Activated T-cell treated with anti-CD3 and anti-CD28 coated beads for 1 hour (primary cell): ENCODE measurements around the gene FOXP1.
A peak's percentile ranks its signal among the peaks of the same experiment; 100 is the strongest.

ENCODE experiments used
- DNase-seq: peaks from one replicate; pipeline ENCODE4 v3.0.0-alpha.2; 2020; ENCODE audit warnings: low read depth

FOXP1 gene

DNA sequence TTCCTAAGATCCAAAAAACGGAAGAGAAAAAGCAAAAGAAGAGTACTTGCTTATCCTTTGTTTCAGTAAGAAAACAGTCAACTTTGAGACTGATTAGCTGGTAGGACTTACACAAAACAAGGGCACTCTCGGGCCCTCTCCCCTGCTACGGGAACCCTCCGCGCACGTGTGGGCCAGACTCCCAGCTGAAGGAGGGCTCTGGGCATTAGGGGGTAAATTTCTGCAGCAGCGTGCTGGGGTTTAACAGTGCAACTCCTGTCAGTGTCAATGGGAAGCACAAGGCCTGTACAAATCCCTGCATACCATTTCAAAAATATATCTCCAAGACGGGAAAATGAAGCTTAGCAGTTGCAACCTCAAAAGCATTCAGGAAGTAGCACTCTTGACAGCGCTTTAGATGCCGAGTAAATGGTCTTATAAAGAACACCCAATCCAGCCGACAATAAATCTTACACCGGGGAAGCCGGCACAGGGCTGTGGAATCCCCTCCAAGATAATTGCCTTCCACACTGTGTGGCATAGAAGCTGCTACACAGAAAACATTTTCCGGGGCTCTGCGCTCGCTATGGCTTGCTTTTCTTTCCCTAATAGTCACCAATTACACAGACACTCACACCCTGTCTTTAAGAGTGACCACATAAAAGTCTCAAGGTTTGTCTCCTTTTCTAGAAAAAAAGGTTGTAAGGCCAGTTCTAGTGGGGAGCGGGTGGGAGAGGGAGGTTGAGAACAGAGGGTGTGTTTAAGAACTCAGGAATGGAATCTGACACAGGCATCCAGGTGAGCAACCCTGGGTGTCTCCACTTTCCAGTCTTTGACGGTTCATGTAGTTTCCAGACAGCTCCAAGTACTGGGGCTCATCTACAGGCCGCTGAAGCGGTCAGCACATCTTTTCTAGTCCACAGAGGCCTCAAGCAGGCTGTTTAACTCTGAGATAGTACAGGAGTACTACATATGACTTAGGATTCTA, 512.7 kb downstream of the FOXP1 start:
- no peak for DNase-seq

GRCh38 chr3:71069797-71070196, 513.7 kb downstream of the FOXP1 start:
- peak; percentile 61 for DNase-seq

- no peak for DNase-seq
These were observed 515.4 kb downstream of the FOXP1 start for GRCh38 chr3:71067977-71068654.

DNA sequence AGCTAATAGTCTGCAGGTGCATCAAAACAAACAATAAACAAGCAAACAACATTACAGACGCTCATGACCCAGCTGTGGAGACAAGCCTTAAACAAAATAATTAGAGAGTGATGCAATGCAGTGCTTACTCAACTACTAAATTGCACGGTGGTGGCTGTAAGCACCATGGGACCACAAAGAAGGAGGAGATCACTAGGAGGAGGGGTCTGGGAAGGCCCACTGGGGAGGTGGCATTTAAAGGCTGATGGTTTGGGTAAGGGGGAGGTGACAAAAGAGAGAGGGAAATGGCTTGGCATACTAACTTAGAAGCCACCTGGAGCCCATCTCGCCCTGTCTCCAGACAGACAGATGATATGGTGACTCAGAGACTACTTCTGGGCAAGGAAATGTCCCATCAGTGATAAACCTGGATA, 516.7 kb downstream of the FOXP1 start:
- no peak for DNase-seq

DNA sequence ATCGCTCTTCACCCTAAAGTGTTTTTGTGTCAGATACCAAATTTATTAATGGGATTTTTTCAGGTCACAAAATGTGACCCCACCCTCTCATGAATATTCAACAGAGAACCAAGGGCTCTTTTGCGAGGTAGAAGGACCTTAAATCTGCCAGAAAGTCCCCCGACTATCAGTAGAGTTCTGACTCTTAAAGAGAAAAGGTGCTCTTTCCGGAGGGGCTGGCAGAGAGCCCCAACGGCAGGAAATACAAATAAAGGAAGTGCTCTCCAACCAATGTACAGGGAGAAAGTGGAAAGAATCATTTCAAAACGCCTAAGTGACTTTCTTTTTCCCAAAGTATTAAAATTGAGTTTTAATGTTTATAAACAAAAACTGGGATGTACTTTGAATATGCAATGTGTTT, 517.2 kb downstream of the FOXP1 start:
- DNase-seq, result no peak

DNA sequence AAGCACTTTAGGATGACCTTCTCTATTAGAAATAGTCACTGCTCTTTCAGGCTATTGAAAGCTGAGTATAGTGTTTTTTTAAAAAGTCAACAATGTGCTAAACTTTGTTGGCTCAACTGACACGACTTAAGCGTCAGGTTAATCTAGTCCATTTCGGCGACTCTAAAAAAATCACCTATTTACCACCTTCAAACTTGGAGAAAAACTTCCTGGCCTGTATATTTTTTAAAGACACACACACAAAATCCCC, 517.8 kb downstream of the FOXP1 start:
- DNase-seq, result no peak

DNA sequence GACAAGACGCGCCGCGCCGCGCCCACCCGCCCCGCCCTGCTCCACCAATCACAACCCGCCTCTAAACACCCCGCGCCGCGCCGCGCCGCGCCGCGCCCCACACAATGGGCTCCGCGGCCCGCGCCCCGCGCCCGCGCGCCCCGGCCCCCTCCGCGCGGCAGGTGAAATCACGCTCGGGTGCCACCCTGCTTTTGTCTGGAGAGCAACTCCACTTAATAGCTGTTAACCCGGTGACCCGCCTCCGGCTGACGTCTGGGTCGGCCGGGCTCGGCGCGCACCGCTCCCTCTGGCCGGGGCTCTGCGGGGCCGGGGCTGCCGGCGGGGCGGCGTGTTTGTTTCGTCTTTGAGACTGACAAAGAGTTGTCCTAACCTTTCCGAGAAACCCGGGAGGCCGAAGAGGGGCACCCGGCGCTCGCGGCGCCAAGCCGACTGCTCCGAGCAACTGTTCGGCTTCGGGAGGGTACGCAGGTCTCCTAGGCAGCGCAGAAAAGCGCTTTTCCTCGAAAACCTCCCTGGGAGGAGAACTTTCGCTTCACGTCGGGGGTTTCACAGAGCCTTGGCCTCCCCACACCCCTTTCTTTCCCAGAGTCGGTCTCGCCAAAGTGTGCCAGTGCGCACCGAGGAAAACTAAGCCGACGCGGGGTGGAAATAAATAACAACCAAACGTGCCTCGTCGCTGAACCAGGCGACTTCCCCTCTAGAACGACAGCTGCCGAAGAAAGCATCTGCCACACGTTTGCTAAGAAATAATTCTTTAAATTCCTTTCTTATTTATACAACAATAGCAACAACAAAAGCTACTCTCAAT, 518.4 kb downstream of the FOXP1 start:
- DNase-seq, result peak; percentile 49

GRCh38 chr3:71064291-71064955, 519.1 kb downstream of the FOXP1 start:
- peak; percentile 47 for DNase-seq

GRCh38 chr3:71063773-71064290, 519.7 kb downstream of the FOXP1 start:
- DNase-seq, result peak; percentile 31

DNA sequence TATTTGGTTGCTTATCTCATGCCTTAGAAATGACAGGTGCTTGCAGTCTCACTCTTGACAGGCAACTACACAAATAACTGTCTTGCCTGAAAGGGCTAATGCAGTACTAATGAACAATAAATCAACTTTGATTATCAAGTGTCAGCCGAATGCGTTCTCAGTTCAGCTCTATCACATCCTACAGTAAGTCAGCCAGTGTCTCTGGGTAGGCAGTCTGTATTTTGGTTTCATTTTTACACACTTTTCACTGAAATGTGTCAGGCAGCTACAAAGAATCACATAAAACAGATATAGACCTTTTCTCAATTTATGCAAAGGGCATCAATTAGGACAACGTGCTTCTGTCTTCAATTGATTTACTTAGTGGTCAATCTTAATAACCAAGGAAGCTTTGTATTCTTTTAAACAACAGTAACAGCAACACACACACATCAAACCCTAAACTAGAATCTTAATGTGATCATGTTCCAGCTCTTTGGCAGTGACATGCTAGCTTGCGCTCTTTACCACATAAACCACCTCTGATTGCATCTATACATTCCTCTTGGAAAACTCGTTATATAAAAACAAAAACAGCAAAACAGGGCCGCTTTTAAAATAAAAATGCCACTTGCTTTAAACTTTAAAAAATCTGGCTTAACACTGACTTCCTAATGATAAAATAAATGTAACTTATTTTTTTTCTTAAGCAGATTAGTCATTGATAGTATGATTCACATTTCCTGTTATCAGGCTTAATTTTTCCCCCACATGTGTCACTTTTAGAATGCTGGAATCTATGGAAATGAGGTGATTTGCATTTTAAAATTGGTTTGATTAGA, 520.4 kb downstream of the FOXP1 start:
- no peak for DNase-seq

DNA sequence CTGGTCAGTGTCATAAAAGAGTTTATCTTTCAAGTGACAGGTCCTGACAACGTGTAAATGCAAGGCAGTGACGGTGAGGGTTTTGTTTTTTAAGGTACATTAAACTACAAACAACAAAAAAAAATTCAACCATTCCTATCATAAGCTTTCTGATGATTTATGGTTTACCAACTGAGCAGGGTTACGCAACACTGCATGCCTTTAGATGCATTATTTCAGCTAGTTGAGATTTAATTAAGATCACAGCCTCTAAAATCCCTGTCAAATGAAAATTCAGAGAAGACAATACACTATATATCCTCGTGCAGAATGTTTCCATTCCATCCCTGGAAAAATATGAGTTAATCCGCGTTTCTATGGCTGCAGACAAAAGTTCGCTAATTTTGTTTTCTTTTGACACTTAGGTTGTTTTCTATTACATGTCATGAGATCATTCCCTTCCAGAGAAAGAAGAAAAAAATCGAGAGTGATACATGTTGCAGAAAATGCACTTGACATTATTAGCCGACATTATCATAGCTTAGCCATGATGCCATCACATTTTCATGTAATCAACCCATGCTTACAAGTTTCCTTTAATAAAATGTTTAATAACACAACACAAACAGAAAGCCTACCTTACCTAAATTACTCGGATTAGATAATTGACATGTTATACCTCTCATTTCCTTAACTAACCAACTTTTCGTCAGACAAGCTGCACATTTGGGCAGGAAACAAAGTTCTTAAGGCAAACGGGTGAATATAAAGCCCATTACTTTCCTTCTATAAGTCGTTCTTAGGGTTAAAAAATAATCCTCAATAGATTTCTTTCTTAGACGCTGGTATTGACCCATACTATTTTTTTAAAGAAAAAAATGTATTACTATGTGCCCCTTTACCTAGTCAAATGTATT, 521.2 kb downstream of the FOXP1 start:
- DNase-seq, result no peak

GRCh38 chr3:71061581-71061980, 521.9 kb downstream of the FOXP1 start:
- no peak for DNase-seq

- DNase-seq, result no peak
These were observed 522.5 kb downstream of the FOXP1 start for GRCh38 chr3:71061037-71061436.

DNA sequence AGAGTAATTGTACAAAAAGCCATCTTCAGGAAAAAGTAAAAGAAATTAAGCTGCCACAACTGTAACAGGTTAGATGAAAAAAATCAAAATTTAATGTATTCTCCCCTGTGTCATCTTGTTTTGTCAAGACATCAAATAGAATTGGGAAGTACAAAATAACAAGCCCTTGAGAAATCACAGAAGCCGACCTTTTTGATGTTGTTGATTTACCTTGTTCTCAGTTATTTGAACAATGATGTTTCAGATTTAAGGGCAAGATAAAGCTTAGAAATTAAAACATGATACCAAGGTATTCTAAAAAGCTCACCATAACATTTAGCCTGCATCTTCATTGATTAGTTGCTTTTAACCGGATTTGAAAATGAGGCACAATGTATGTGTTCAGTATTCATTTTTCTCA, 523.0 kb downstream of the FOXP1 start:
- DNase-seq, result no peak

- no peak for DNase-seq
These were observed 526.0 kb downstream of the FOXP1 start for GRCh38 chr3:71057526-71057894.

- DNase-seq, result no peak
These were observed 527.2 kb downstream of the FOXP1 start for GRCh38 chr3:71056327-71056726.

GRCh38 chr3:71055257-71056001, 528.1 kb downstream of the FOXP1 start:
- DNase-seq, result no peak

DNA sequence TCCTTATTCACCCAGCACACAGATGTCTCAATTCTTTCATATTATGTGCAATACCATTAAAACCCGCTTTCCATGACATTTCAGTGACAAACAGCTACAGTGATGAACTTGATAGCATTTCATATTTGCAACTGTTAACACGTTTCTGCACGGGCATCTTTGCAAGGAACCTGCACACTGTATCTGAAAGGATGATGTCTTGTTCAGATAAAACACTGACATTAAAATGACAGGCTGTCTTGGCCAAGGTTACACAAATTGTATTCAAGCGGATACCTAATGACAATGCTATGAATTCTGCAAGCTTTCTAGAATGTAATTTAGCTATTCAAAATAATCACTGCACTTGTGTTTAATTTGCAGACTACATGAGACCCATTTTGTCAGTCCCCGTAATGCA, 529.2 kb downstream of the FOXP1 start:
- no peak for DNase-seq

- no peak for DNase-seq
These were observed 530.0 kb downstream of the FOXP1 start for GRCh38 chr3:71053495-71053894.
